GM19468 (cell line): Measurements from ENCODE around the gene NLRP5.

ENCODE experiments used
- ATAC-seq: cut with Tn5 transposase; IDR thresholded peaks from one replicate; pipeline ENCODE4 v1.9.1; 2021; ENCODE audit warnings: mild to moderate bottlenecking, moderate library complexity, moderate number of reproducible peaks; ENCODE audit not compliant: unreplicated experiment; ENCODE audit errors: extremely low read depth

Gene NLRP5

DNA sequence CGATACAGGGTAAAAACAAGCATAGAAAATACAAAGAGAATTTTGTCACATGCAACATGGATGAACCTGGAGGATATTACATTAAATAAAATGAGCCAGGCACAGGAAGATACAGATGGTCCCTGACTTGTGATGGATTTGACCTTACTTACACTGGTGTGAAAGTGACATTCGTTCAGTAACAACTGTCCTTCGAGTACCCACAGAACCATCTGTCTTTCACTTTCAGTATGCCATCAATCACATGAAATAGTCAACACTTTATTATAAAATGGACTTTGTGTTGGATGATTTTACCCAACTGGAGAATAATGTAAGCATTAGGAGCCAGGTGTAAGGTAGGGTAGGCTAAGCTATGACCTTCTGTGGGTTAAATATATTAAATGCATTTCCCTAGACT lies 83.1 kb downstream of the NLRP5 start:
- no peak for ATAC-seq

DNA sequence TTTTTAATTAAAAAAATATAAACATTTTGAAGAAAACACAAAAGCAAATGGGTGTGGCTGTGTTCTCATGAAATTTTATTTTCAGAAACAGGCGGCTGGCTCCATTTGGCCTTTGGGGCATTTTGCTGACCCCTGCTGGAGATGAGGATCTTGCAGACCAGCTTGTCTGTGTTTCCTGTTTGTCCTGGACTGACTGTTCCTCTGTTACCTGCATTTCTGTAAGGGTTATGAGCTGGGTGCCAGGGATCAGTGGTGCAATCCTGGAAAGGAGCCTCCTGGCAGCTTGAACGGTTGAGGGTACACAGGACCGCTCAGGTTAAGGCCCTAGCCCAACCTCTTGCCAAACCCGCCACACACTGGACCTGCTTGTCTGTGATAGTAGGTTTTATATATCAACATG lies 84.6 kb downstream of the NLRP5 start:
- no peak for ATAC-seq

DNA sequence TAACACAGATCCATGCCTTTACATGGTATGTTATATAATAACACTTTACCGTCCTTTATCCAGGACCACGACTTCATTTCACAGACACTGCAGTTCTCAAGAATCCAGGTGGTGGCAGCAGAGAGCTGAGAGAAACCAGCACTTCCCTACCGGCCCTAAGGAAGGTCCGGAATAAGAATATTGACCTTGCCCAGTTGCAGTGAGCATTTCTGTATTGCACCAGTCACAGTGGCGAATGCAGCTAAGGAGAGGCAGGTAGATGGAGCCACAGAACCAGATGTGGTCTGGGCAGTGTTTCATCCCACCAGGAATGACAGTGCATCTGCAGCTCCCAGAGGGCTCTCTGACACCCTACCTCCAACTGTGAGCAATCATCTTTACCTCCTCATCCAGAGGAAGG lies 89.9 kb downstream of the NLRP5 start:
- no peak for ATAC-seq

DNA sequence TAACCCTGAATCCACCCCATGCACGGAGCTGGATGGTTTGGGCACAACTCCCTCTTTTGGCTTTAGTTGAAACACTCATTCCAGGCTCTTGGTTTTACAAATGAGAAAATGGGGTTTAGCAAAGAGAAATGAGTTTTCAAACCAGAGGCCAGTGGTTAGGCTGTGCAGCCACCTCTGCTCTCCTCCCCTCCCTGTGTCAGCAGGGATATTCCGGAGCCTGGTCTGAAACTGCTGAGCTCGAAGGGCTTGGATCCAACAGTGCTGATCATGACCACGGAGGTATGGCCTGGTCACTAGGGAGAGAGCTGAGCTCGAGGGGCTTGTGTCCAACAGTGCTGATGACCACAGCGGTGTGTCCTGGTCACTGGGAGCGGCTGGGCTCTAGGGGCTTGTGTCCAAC lies 93.0 kb downstream of the NLRP5 start:
- ATAC-seq = no peak

DNA sequence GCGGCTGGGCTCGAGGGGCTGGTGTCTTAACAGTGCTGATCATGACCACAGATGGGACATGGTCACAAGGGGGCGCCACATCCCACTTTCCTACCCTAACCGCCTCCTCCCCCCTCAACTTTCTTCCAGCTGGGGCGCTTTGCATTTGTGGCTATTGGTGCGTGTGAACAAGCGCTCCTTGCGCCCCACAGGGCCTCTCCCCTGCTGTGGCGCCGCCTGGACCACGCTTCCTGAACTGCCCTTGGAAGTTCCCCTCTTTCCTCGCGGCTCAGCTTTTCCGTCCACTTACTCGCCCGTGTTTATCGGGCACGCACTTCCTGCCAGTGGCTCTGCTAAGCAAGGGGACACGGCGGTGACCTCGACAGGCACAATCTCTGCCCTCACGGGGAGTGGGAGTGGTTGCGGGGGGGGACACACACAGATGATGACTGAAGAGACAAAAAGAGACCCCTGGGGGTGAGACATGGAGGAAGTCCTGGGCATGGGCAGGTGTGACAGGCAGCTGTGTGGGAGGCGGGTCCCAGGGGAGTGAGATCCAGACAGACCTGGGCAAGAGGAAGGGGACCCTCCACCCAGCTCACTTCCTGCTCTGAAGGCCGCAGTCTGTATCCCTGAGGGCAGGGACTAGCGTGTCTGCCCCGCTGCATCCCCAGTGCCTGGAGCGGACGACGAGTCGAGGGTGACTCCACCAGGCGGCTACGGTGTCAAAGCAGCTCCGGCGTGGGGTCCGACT lies 94.3 kb downstream of the NLRP5 start:
- no peak for ATAC-seq

DNA sequence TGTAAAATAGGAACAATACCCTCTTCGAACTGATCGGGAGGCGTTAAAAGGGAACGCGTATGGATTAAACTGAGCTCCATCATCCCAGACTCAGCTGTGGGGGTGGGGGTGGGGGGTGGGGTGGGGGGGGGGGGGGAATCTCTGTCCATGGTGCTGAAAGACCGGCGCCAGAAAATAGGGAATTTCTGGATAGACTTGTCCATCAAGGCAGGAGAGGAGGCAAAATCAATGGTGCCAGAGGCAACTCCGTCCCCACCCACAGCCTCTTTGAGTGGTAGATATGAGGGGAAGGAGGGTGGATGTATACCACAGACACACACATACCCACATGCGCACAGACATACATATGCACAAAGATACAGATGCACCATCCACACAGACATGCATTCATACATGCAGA lies 97.1 kb downstream of the NLRP5 start:
- no peak for ATAC-seq

DNA sequence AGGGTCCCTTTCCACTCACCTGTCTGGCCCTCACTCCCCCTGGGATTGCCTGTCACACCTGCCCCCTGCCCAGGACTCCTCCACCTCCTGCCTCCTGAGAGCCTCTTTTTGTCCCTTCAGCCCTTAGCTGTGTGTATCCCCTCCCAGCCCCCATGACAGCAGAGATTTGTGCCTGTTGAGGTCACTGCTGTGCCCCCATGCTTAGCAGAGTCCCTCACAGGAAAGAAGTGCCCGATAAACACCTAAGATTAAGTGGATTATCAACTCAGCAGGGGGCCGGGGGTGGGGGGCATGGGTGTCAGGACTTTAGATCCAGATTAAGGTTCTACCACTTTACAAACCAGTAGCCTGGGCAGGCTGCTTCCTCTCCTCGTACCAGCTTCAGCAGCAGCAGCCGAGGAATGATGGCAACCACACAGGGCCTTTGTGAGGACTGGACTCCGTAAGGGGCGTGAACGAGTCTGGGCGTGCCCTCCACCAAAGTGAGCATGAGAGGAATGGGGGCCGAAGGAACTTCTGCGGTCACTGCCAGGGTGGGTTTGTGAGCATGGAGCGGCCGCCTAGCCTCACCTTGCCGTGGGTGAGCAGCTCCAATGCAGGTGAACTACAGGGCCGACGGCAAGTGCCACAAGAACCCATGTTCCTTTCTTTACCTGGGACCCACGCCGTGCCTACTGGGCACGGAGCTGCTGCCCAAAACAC lies 98.4 kb downstream of the NLRP5 start:
- ATAC-seq = no peak

DNA sequence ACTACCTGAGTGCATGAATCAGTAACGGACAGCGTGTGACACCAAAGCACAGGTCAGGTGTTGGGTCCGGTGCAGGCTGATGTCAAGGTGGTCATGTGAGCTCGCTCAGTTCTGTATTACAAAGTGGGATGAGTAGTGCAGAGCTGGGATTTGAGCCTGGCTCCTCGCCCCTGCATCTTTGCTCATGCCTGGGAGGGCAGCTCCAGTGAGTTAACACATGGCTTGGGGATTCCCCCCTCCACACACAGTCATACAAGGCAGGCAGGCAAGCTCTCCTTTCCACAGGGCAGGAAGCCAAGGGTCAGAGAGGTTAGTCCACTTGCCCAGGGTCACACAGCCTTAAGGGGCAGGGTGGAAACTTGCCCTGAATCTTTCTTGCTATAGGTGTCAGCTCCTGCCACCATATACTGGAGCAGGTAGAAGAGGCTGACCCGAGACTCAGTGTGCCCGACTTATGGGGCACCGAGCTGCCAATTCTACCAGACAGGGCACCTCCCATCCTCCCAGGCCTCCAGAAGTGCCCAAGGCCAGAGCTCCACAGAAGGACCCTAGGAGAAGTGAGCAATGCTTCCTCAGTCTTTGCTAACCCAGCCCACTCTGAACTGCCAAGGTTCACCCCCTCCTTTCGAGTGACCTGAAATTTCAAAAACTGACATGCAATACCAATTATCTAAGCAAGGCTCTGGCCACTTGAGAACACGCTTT lies 99.1 kb downstream of the NLRP5 start:
- ATAC-seq = no peak

DNA sequence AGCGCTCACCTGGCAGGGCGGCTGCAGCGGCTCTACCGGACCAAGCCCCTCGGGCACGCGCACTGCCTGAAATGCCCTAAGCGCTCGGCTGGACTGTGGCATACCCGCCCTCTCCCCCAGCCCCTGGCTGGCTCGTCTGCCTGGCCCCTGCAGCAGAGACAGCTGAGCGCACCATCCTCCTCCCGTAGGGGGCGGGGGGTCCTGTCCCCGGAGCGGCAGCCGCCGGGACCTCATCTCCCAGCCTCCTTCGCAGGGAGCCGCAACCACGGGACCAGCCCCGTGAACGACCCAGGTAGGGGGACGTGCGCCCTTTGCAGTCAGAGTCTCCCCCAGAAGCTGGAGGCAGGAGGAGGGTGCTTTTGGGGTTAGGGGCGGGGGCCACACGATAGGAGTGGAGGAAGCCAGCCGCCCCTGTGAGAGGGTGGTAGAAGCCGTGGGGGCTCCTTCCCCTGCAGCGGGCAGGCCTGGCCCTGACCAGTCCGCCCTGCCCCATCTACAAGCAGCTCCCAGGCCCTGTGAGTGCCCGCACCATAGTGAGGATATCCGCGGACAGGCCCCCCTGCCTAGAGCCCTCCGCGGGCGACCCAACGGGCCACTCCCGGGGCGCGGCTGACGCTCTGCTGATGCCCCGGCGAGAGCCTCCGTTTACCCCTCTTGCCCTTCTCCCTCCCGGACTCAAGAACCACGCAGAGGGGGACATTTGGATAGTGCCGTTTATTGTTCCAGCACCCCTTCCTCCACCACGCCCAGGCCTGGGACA lies 100.3 kb downstream of the NLRP5 start:
- no peak for ATAC-seq

DNA sequence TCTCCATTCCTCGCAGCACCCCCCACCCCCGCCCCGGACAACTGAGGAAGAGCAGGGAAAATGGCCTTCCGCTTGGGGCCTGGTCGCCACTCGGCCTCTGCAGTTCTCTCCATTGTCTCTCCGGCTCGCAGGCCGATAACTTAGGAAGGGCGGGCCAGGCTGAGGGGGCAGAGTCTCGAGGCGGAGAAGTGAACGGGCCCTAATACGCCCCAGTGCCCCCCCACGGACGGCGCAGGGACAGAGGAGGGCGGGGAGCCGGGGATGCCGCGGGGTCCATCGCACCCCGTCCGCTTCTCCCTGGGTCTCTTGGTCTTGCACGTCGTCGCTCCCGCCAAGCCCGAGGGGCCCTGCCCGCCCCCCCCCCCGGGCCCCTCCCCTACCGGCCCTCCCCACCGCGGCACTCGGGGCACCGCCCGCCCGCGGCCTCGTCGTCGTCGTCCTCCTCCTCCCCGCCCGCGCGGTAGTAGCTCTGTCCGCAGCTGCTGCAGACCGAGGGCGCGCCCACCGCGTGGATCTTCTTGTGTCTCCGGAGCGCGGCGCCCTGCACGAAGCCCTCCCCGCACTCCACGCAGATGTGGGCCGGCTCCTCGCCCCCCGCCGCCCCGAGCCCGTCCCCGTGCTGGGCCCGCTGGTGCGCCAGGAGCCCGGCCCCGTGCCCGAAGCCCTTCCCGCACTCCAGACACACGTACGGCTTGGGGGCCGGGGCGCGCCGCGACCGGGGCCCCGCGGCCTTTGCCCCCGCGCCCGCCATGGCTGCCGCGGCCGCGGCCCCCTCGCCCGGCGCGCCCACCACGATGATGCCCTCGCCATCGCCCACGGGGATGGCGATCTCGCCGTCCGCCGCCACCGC lies 101.3 kb downstream of the NLRP5 start:
- ATAC-seq = no peak

DNA sequence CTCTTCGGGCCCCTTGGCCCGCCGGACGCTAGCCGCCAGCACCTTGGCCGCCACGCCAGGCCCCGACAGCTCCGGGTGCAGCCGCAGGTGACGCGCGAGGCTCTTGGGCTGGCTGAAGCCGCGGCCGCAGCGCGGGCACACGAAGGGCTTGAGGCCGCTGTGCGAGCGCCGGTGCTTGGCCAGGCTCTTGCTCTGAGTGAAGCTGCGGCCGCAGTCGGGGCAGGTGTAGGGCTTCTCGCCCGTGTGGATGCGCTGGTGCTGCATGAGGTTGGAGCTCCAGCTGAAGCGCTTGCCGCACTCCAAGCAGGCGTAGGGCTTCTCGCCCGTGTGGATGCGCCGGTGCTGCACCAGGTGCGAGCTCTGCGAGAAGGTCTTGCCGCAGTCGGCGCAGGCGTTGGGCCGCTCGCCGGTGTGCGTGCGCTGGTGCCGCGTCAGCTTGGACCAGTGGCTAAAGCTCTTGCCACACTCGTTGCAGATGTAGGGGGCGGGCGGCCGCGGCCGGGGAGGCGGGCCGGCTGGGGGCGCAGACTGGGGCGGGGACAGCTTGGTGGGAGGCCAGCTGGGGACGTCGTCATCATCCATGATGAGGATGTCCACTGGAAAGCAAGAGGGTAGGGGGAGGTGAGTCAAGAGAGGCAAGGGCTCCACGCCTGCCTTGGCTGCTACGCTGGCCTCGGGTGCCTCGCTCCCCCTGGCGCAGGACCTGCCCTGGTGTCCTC lies 102.1 kb downstream of the NLRP5 start:
- ATAC-seq = no peak

DNA sequence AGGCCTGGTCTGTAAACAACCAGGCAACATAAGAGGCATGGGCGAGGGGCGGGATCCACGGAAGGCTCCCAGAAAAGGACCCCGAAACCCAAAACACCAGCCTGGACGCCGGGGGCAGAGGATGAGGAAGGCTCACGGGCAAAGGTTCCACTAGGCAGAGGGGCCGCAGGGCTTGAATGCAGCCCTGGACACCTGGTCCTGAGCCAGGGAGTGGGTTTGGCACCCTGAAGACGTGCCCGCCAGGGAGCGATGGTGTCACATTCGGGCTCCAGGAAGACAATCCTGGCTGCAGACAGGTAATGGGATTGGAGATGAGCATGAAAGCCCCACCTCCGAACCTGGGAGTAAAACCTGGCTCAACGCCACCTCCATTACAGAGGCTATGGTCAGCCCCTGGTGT lies 102.8 kb downstream of the NLRP5 start:
- ATAC-seq = no peak

DNA sequence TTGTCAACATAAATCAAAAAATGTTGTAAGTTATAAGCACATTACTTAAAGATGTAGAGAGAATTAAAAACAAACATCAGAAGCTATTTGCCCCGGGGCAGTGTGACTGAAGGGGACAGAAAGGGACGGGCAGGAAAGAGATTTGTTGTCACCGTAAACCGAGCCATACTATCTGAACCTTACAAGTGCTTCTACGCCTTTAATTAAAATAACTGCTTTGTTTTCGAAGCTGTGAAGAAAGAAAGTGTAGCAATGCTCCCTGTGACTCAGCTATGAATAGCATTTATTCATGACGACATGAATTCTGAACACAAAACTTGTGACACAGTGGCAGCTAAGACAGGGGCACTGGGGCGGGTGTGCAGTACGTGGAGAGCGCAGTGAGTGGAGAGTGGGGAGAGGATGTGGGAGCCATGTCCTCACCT lies 104.5 kb downstream of the NLRP5 start:
- ATAC-seq = no peak

DNA sequence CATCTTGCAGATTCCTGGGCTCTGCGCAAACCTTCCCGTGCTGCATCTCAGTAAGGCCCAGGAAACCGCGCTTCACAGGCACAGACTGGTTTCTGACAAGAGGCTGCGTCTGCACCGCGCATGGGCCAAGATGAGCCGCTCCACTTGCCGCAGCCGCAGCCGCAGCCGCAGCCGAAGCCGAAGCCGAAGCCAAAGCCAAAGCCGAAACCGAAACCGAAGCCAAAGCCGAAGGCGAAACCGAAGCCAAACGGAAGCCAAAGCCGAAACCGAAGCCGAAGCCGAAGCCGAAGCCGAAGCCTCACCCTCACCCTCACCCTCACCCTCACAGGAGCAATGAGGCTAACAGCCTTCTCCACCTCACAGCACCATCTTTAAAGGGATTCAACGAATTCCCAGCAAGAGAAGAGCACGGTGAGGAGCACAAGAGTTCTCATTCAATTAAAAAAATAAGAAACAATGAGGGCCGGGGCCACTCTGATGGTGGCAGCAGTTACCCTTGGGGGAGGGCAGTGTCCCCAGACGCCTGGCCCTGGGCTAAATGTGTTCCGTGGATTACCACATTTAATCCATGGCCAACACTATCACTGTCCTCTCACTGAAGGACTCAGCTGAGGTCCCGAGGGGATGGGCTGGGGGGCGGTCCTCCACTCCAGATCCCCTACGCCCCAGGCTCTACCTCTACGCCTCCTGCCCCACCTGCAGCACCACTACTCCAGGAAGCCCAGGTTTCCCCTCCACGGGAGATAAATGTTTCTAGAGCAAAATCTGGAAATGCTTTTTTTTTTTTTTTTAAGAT lies 105.4 kb downstream of the NLRP5 start:
- no peak for ATAC-seq

DNA sequence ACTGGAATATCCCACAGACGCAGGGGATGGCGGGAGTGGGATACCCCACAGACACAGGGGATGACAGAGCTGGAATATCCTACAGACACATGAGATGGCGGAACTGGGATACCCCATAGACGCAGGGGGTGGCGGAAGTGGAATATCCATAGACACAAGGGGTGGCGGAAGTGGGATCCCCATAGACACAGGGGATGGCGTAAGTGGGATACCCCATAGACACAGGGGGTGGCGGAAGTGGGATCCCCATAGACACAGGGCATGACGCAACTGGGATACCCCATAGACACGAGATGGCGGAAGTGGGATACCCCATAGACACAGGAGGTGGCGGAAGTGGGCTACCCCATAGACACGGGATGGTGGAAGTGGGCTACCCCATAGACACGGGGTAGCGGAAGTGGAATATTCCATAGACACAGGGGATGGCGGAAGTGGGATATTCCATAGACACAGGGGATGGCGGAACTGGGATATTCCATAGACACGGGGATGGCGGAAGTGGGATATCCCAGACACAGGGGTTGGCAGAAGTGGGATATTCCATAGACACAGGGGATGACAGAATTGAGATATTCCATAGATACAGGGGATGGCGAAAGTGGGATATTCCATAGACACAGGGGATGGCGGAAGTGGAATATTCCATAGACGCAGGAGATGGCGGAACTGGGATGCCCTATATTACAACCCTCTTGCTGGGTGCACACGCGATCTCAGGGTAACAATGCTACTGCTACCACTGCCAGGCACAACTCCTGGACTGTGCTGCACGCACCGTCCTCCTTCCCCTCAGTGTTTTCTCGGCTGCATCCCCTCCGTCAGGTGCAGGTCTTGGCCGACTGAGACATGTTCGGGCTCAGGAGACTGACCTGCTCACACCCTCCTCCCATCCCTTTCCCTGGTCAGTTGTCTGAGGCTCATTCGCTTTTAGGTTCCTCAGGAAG lies 106.4 kb downstream of the NLRP5 start:
- ATAC-seq = no peak

DNA sequence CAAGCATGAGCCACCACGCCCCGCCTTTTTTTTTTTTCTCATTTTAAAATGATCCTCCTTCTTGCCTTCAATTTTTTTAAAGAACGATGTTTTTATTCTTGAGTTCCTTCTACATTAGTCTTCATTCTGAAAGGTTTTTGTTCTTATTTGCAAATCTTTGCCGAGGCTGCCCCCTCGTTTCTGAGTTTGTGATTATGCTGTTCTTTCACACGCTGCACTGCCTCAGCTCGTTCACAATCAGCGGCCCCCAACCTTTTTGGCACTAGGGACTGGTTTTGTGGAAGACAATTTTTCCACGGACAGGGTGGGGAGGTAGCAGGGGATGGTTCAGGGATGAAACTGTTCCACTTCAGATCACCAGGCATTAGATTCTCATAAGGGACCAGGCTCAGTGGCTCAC lies 107.9 kb downstream of the NLRP5 start:
- ATAC-seq = no peak

DNA sequence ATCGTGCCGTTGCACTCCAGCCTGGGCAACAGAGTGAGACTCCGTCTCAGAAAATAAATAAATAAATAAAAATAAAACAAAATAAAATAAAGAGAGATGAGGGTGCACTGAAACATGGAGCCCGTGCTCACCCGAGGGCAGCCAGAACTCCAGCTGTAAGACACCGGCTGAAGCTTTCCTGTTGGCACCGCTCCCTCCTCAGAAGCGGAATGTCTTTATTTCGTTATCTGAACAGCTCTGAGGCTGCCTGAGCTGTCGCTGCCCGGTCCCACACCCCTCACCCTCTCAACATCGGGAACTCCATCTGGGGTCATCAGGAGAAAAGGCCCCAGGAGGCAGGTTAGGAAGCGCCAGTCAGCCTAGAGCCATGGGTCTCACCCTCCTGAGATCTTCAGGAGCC lies 110.1 kb downstream of the NLRP5 start:
- ATAC-seq = no peak
